Karpas-422 (cell line): ENCODE measurements around the gene STPG3. TPM values are rescaled to one million over a fixed set of nuclear protein-coding genes. Genes with fewer than 3 reads are reported as not detected.
"Not testable (repeated sequence)": the region's sequence is repeated elsewhere in the genome, so short reads cannot be mapped to it uniquely, and the experiment has no call there.

Source experiments
- DNase-seq: peaks from one replicate; pipeline ENCODE4 v3.0.0-alpha.2; 2015
- H2AFZ ChIP-seq: fragments of 200-600 bp; sonication (generic); 2 replicates; pipeline ENCODE4 v1.6.1; 2014; ENCODE audit warnings: antibody characterized with exemption, low read length, mixed read lengths
- H3K27ac ChIP-seq: fragments of 200-600 bp; sonication (generic); 2 replicates; pipeline ENCODE4 v1.5.1; 2014; ENCODE audit warnings: mild to moderate bottlenecking, low read length, moderate library complexity
- H3K27me3 ChIP-seq: fragments of 200-600 bp; sonication (generic); 2 replicates; pipeline ENCODE4 v1.6.1; 2014; ENCODE audit warnings: low read length, mixed read lengths
- H3K36me3 ChIP-seq: fragments of 200-600 bp; sonication (generic); 2 replicates; pipeline ENCODE4 v1.6.1; 2014; ENCODE audit warnings: low read length, mixed read lengths; ENCODE audit not compliant: insufficient read depth
- H3K4me1 ChIP-seq: fragments of 200-600 bp; sonication (generic); 2 replicates; pipeline ENCODE4 v1.6.1; 2014; ENCODE audit warnings: mild to moderate bottlenecking, low read length, mixed read lengths
- H3K4me2 ChIP-seq: fragments of 200-600 bp; sonication (generic); 2 replicates; pipeline ENCODE4 v1.6.1; 2014; ENCODE audit warnings: low read length, low read depth, mild to moderate bottlenecking; ENCODE audit not compliant: poor library complexity, severe bottlenecking
- H3K4me3 ChIP-seq: fragments of 200-600 bp; sonication (generic); 2 replicates; pipeline ENCODE4 v1.5.1; 2014; ENCODE audit warnings: mild to moderate bottlenecking, antibody characterized with exemption, low read length, mixed read lengths
- H3K79me2 ChIP-seq: fragments of 200-600 bp; sonication (generic); 2 replicates; pipeline ENCODE4 v1.6.1; 2014; ENCODE audit warnings: mild to moderate bottlenecking, low read length, mixed read lengths
- H3K9ac ChIP-seq: fragments of 200-600 bp; sonication (generic); 2 replicates; pipeline ENCODE4 v1.6.0; 2014; ENCODE audit warnings: low read length
- H3K9me2 ChIP-seq: fragments of 200-600 bp; sonication (generic), shearing (Covaris generic); replicated peaks from 2 replicates; pipeline ENCODE4 v1.6.0; 2014; ENCODE audit warnings: mild to moderate bottlenecking, low read length, moderate library complexity; ENCODE audit not compliant: insufficient read depth
- H3K9me3 ChIP-seq: fragments of 300-700, 200-600 bp; sonication (generic); 2 replicates; pipeline ENCODE4 v1.6.1; 2014; ENCODE audit warnings: low read length, mixed read lengths
- H4K20me1 ChIP-seq: fragments of 200-600 bp; sonication (generic); 2 replicates; pipeline ENCODE4 v1.6.1; 2014; ENCODE audit warnings: mild to moderate bottlenecking, antibody characterized with exemption, low read length, low read depth; ENCODE audit not compliant: insufficient read depth
- total RNA-seq: library from RNA; depleted of rRNA; stranded (reverse); fragments of >200 nt; shearing (Covaris generic); gene quantifications from 2 replicates; pipeline ENCODE4 v1.2.3, GENCODE V29; 2014; ENCODE audit warnings: low replicate concordance

The STPG3 gene
- total RNA-seq, 1 experiment from 2014 or later = 0.86 TPM

- Histone ChIP-seq H3K36me3 (no peaks in the 10 kb centered on the region), H3K9me3 (no peaks in the 10 kb centered on the region), H3K27ac (no peak overlapping the region), H3K79me2 (no peaks in the 10 kb centered on the region), H2AFZ (no peak overlapping the region), H3K4me3 (peak overlapping the region; percentile 45; the same call in 1 of the 2 replicates), H3K4me1 (peaks cover 54% of the 10 kb centered on the region), H3K4me2 (peak overlapping the region; percentile 70), H3K9me2 (no peaks in the 10 kb centered on the region), H3K27me3 (no peaks in the 10 kb centered on the region), H4K20me1 (peaks cover 35% of the 10 kb centered on the region; the same call in 1 of the 2 replicates), H3K9ac (peak overlapping the region; percentile 43)
- DNase-seq = no peak
Measured at GRCh38 chr9:137235424-137236237, 15.5 kb upstream of the STPG3 start.

- Histone ChIP-seq H3K4me1 (peaks cover 54% of the 10 kb centered on the region), H3K36me3 (no peaks in the 10 kb centered on the region), H3K4me2 (peak overlapping the region; percentile 52), H3K9ac (peak overlapping the region; percentile 36), H3K27ac (no peak overlapping the region), H3K9me3 (no peaks in the 10 kb centered on the region), H3K9me2 (no peaks in the 10 kb centered on the region), H3K27me3 (no peaks in the 10 kb centered on the region), H2AFZ (no peak overlapping the region), H3K79me2 (no peaks in the 10 kb centered on the region), H3K4me3 (peak overlapping the region; percentile 30; the same call in 1 of the 2 replicates), H4K20me1 (peaks cover 35% of the 10 kb centered on the region; the same call in 1 of the 2 replicates)
- peak; percentile 95 for DNase-seq
Measured at GRCh38 chr9:137236238-137236935, 14.7 kb upstream of the STPG3 start.

- Histone ChIP-seq H3K4me1 (peaks cover 55% of the 10 kb centered on the region), H3K4me2 (peak overlapping the region; percentile 52), H2AFZ (no peak overlapping the region), H3K4me3 (peak overlapping the region; percentile 30; the same call in 1 of the 2 replicates), H3K79me2 (0 out of 2 replicates have a peak, but pooled peaks cover 4% of the 10 kb centered on the region), H3K36me3 (peaks cover 4% of the 10 kb centered on the region), H3K27ac (no peak overlapping the region), H3K27me3 (no peaks in the 10 kb centered on the region), H3K9me3 (no peaks in the 10 kb centered on the region), H3K9ac (peak overlapping the region; percentile 36), H3K9me2 (no peaks in the 10 kb centered on the region), H4K20me1 (peaks cover 40% of the 10 kb centered on the region)
- DNase-seq = no peak
Measured at GRCh38 chr9:137236936-137237421, 14.1 kb upstream of the STPG3 start.

- H3K27me3 ChIP-seq = no peaks in the 10 kb centered on the region
- peak overlapping the region; percentile 9 for H3K4me2 ChIP-seq
- no peaks in the 10 kb centered on the region for H3K9me2 ChIP-seq
- H4K20me1 ChIP-seq = peaks cover 51% of the 10 kb centered on the region
- no peak overlapping the region for H3K27ac ChIP-seq
- H3K9me3 ChIP-seq = no peaks in the 10 kb centered on the region
- peaks cover 15% of the 10 kb centered on the region for H3K36me3 ChIP-seq
- no peak for DNase-seq
- 0 out of 2 replicates have a peak, but pooled peaks cover 5% of the 10 kb centered on the region for H3K79me2 ChIP-seq
- H2AFZ ChIP-seq = no peak overlapping the region
- peaks cover 65% of the 10 kb centered on the region for H3K4me1 ChIP-seq
- no peak overlapping the region for H3K4me3 ChIP-seq
- peak overlapping the region; percentile 25; the same call in 1 of the 2 replicates for H3K9ac ChIP-seq
Measured at GRCh38 chr9:137237759-137238726, 13.0 kb upstream of the STPG3 start.

- Histone ChIP-seq H4K20me1 (peaks cover 53% of the 10 kb centered on the region), H3K4me2 (peak overlapping the region; percentile 98), H3K36me3 (peaks cover 17% of the 10 kb centered on the region), H3K9ac (peak overlapping the region; percentile 97), H3K27ac (peak overlapping the region; percentile 88), H3K4me1 (peaks cover 58% of the 10 kb centered on the region), H3K4me3 (peak overlapping the region; percentile 85), H2AFZ (peak overlapping the region; percentile 77)
- DNase-seq, H3K9me3 ChIP-seq, H3K27me3 ChIP-seq, H3K79me2 ChIP-seq, H3K9me2 ChIP-seq: not testable (repeated sequence)
Measured at GRCh38 chr9:137239541-137240200, 11.4 kb upstream of the STPG3 start.

- H3K4me3 ChIP-seq = peak overlapping the region; percentile 85
- H3K4me1 ChIP-seq = peaks cover 51% of the 10 kb centered on the region
- peak overlapping the region; percentile 98 for H3K4me2 ChIP-seq
- peaks cover 17% of the 10 kb centered on the region for H3K36me3 ChIP-seq
- peak overlapping the region; percentile 88 for H3K27ac ChIP-seq
- no peaks in the 10 kb centered on the region for H3K27me3 ChIP-seq
- H3K9me3 ChIP-seq = no peaks in the 10 kb centered on the region
- 0 out of 2 replicates have a peak, but pooled peaks cover 5% of the 10 kb centered on the region for H3K79me2 ChIP-seq
- peak overlapping the region; percentile 77 for H2AFZ ChIP-seq
- H3K9me2 ChIP-seq = no peaks in the 10 kb centered on the region
- DNase-seq = peak; percentile 88
- peak overlapping the region; percentile 97 for H3K9ac ChIP-seq
- peaks cover 46% of the 10 kb centered on the region for H4K20me1 ChIP-seq
Measured at GRCh38 chr9:137240318-137240840, 10.7 kb upstream of the STPG3 start.

GRCh38 chr9:137240841-137241489, 10.1 kb upstream of the STPG3 start, which contains the start of gene TUBB4B:
TUBB4B (plus strand) TSS chr9:137241287; CDS start chr9:137241361, 74 bp downstream.
- Histone ChIP-seq H3K27me3 (no peaks in the 10 kb centered on the region), H2AFZ (peak within 1 kb of the TSS; percentile 77), H3K9ac (peak within 1 kb of the TSS; percentile 97), H3K4me3 (peak within 1 kb of the TSS; percentile 98), H3K4me2 (peak within 1 kb of the TSS; percentile 98), H3K4me1 (peaks cover 45% of the 10 kb centered on the region), H4K20me1 (peaks cover 40% of the 10 kb centered on the region), H3K36me3 (peaks cover 17% of the 10 kb centered on the region), H3K9me3 (no peaks in the 10 kb centered on the region), H3K9me2 (no peaks in the 10 kb centered on the region), H3K79me2 (0 out of 2 replicates have a peak, but pooled peaks cover 5% of the 10 kb centered on the region), H3K27ac (peak within 1 kb of the TSS; percentile 88)
- DNase-seq = peak; percentile 100
